HFF-Myc (cell line): ENCODE results near the gene DNER.

ENCODE experiments used
- DNase-seq: peaks from one replicate; pipeline ENCODE4 v3.0.0-alpha.2; 2011; ENCODE audit warnings: low read depth; ENCODE audit errors: extremely low read depth
- H3K4me3 ChIP-seq: replicated peaks from 2 replicates; pipeline ENCODE4 v1.5.1; 2011; ENCODE audit warnings: low read depth, mild to moderate bottlenecking, control low read depth, low read length
- CTCF ChIP-seq: IDR thresholded peaks from 2 replicates; pipeline ENCODE4 v1.5.1; 2012; ENCODE audit warnings: mild to moderate bottlenecking, low read depth, low read length, control low read depth; ENCODE audit errors: missing control alignments

Gene DNER

GRCh38 chr2:229634601-229635370 is 79.6 kb downstream of the DNER start:
- no peak for TF ChIP-seq CTCF
- no peak overlapping the region for H3K4me3 ChIP-seq
- no peak for DNase-seq

GRCh38 chr2:229633556-229633955 is 80.8 kb downstream of the DNER start:
- no peak for TF ChIP-seq CTCF
- H3K4me3 ChIP-seq, result no peak overlapping the region
- DNase-seq, result no peak

GRCh38 chr2:229629039-229629438 is 85.3 kb downstream of the DNER start:
- TF ChIP-seq CTCF, result no peak
- no peak for DNase-seq
- no peak overlapping the region for H3K4me3 ChIP-seq

- no peak for TF ChIP-seq CTCF
- no peak overlapping the region for H3K4me3 ChIP-seq
- no peak for DNase-seq
Measured at GRCh38 chr2:229627728-229628127, 86.6 kb downstream of the DNER start.

- TF ChIP-seq CTCF, result no peak
Measured at GRCh38 chr2:229622495-229623355, 91.6 kb downstream of the DNER start.

GRCh38 chr2:229620759-229621158 is 93.6 kb downstream of the DNER start:
- no peak for TF ChIP-seq CTCF
- H3K4me3 ChIP-seq, result no peak overlapping the region
- no peak for DNase-seq

More at GRCh38 chr2:229622495-229623355, 91.6 kb downstream of the DNER start:
- DNase-seq, result no peak
- no peak overlapping the region for H3K4me3 ChIP-seq
